Esophagus muscularis mucosa (tissue), 4 donors: ENCODE results near the gene UBTD2.
A peak's percentile ranks its signal among the peaks of the same experiment; 100 is the strongest.

Experiments used
- EP300 ChIP-seq: sonication (generic); formaldehyde crosslinking; IDR thresholded peaks from one replicate; pipeline ENCODE4 v1.6.1; 2017; ENCODE audit warnings: antibody characterized with exemption
- POLR2A ChIP-seq: fragments of 450-650 bp; IDR thresholded peaks from one replicate; pipeline ENCODE4 v1.6.1; 2017; ENCODE audit warnings: antibody characterized with exemption, moderate library complexity, mild to moderate bottlenecking, low read depth
- POLR2AphosphoS5 ChIP-seq, 2 donors: sonication (generic); formaldehyde crosslinking; IDR thresholded peaks; one replicate each; pipeline ENCODE4 v1.6.1; 2017; ENCODE audit warnings: antibody characterized with exemption in 2 of 2
- TF ChIP-seq, protein P1 (sequence below), 3 experiments: fragments of 200-600 bp in 2 of 3; fragments of 450-650 bp in 1 of 3; sonication (generic) in 2 of 3; IDR thresholded peaks; one replicate each; pipeline ENCODE4 v1.5.1; 2017 to 2019; ENCODE audit warnings: antibody characterized with exemption in 3 of 3, mild to moderate bottlenecking in 2 of 3, moderate library complexity in 1 of 3

DNA sequence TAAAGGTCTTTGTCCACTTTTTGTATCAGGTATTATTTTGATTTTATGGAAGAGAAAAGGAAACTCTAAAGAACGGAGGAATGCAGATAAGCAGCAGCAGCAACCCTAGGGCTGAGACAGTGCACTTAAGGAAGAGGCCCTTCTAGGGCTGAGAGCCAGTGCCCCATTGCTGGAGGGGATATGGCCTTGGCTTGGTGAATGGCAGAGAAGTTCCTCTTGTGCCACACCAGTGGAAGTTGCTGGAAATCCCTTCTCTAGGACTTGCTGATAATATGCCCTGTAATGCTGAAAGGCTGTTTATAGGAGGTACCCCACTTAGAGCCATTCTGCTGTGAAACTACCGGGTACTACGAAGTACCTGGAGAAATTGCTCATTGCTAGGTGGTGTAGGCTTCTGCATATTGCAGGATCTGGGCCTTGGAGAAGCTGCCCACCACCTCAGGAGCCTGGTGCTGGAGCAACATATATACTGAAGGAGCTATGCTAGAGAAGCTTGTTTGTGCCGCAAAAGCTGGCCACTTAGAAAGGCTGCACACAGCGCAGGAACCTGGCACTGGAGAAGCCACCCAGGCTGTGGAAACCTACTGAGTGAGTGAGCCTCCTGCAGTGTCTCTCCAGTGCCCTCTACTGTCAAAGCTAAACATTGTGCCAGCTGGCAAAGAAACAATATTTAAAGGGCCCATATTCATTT lies 9.6 kb upstream of the UBTD2 start:
- TF ChIP-seq, protein P1, sequence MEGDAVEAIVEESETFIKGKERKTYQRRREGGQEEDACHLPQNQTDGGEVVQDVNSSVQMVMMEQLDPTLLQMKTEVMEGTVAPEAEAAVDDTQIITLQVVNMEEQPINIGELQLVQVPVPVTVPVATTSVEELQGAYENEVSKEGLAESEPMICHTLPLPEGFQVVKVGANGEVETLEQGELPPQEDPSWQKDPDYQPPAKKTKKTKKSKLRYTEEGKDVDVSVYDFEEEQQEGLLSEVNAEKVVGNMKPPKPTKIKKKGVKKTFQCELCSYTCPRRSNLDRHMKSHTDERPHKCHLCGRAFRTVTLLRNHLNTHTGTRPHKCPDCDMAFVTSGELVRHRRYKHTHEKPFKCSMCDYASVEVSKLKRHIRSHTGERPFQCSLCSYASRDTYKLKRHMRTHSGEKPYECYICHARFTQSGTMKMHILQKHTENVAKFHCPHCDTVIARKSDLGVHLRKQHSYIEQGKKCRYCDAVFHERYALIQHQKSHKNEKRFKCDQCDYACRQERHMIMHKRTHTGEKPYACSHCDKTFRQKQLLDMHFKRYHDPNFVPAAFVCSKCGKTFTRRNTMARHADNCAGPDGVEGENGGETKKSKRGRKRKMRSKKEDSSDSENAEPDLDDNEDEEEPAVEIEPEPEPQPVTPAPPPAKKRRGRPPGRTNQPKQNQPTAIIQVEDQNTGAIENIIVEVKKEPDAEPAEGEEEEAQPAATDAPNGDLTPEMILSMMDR (IDR thresholded peaks at IDR 0.05) = peak; percentile 67 to 84 (median 76)
- no peak for TF ChIP-seq POLR2A
- peak; percentile 25 to 56 for TF ChIP-seq POLR2AphosphoS5 (IDR thresholded peaks at IDR 0.05)
- TF ChIP-seq EP300 = no peak
